ENCODE measurements around the gene ACSF3.

Gene ACSF3

GRCh38 chr16:89192956-89193575 is 99.4 kb downstream of the ACSF3 start:
- DNase-seq = no peak

- DNase-seq = no peak
Observed at GRCh38 chr16:89193576-89194293, 100.1 kb downstream of the ACSF3 start.

GRCh38 chr16:89194340-89195311 is 101.0 kb downstream of the ACSF3 start:
- no peak for DNase-seq

GRCh38 chr16:89195521-89196171 is 102.0 kb downstream of the ACSF3 start:
- DNase-seq = no peak

- no peak for DNase-seq
Observed at GRCh38 chr16:89197033-89197632, 103.5 kb downstream of the ACSF3 start.

- no peak for DNase-seq
Observed at GRCh38 chr16:89197633-89198416, 104.2 kb downstream of the ACSF3 start.

GRCh38 chr16:89198417-89199240 is 105.0 kb downstream of the ACSF3 start:
- no peak for DNase-seq

GRCh38 chr16:89199241-89200123 is 105.8 kb downstream of the ACSF3 start:
- DNase-seq = no peak

GRCh38 chr16:89200124-89200849 is 106.6 kb downstream of the ACSF3 start, which contains the start of gene SLC22A31:
SLC22A31 (minus strand) TSS chr16:89200537; CDS start chr16:89200501, 36 bp downstream.
- no peak for DNase-seq

GRCh38 chr16:89200850-89201411 is 107.3 kb downstream of the ACSF3 start:
- no peak for DNase-seq

- peak; percentile 36 for DNase-seq
Observed at GRCh38 chr16:89201439-89202377, 108.1 kb downstream of the ACSF3 start.

- no peak for DNase-seq
Observed at GRCh38 chr16:89202422-89203215, 109.0 kb downstream of the ACSF3 start.
